GM12891 (cell line): Measurements from ENCODE around the gene KRT84.

ENCODE experiments used
- DNase-seq: peaks from one replicate; pipeline ENCODE4 v3.0.0; 2011; ENCODE audit warnings: low spot score; ENCODE audit not compliant: insufficient read length
- FAIRE-seq: peaks from 2 replicates; lab custom pipeline; 2011; peaks lifted over from hg19 to GRCh38; lab: Jason Lieb, UNC
- PAX5 ChIP-seq: IDR thresholded peaks from 2 replicates; pipeline ENCODE4 v1.6.1; 2011; ENCODE audit warnings: low read length, moderate library complexity, mild to moderate bottlenecking; ENCODE audit not compliant: insufficient read depth, severe bottlenecking
- POLR2A ChIP-seq: IDR thresholded peaks from 2 replicates; pipeline ENCODE4 v1.6.1; 2011; ENCODE audit warnings: low read depth, low read length, control low read depth
- POLR2AphosphoS5 ChIP-seq: IDR thresholded peaks from 2 replicates; pipeline ENCODE4 v1.6.1; 2011; ENCODE audit warnings: low read depth, low read length, control low read depth
- POU2F2 ChIP-seq: IDR thresholded peaks from 2 replicates; pipeline ENCODE4 v1.6.1; 2011; ENCODE audit warnings: low read depth, mild to moderate bottlenecking, control low read depth, low read length, moderate library complexity
- SPI1 ChIP-seq: IDR thresholded peaks from 2 replicates; pipeline ENCODE4 v1.6.1; 2011; ENCODE audit warnings: low read depth, low read length, control low read depth
- TAF1 ChIP-seq: IDR thresholded peaks from 2 replicates; pipeline ENCODE4 v1.6.1; 2011; ENCODE audit warnings: low read depth, low read length, control low read depth

KRT84 gene

DNA sequence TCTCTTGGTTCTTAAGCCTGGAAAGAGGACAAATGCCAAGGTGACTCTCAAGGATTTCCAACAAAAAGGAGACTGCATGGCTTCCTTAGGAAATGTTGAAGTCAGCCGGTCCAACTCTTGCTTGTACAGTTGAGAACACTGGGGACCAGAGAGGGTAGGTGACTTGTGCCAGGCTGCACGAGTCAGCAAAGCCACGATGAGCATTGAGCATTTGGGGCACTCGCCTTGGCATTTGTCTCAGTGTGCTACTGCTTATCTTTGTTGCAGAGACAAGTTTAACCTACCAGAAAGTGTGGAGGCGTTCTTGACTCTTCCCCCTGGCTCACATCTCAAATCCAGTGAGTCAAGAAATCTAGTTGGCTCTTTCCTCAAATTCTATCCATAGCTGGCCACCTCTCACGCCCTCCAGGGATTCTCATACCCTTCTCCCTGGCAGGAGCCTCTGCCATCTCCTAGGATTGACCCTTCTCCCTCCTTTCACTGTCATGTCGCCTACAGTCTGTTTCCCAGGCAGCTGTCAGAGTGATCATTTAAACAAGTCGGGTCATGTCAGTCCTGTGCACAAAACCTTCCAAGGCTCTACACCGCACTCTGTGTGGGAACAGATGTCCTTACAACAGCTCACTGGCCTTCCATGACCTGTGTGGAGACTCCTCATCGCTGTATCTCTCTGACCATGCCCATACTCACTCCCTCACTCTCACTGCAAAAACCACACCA, 47.1 kb downstream of the KRT84 start:
- DNase-seq (no peak), FAIRE-seq (peak; percentile 33)
- no peak for TF ChIP-seq POLR2A
- TF ChIP-seq POU2F2: no peak
- TF ChIP-seq TAF1: no peak

DNA sequence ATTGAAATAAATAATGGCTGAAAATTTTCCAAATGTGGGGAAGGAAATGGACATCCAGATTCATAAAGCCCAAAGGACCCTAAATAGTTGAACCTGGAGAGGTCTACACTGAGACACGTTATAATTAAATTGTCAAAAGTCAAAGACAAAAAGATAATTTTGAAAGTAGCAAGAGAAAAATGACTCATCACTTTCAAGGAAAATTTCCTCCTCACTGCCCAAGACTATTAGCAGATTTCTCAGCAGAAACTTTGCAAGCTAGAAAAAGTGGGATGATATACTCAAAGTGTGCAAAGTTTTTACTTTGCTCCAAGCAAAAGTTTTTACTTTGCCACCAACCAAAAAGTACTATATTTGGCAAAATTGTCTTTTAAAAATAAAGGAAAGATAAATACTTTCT, 48.4 kb downstream of the KRT84 start:
- FAIRE-seq (no peak), DNase-seq (no peak)
- no peak for TF ChIP-seq PAX5
- no peak for TF ChIP-seq POLR2A

DNA sequence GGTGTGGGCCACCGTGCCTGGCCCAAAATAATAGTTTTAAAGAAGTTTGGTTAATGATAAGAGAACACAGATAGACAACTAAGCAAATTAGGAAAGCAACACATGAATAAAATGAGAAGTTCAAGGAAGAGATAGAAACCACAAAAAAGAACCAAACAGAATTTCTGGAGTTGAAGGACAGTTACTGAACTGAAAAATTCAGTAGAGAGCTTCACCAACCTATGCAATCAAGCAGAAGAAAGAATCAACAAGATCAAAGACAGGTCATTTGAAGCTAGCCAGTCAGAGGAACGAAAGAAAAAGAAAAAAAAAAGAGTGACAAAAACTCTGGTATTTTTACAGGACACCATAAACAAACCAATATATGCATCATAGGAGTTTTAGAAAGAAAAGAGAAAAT, 48.8 kb downstream of the KRT84 start:
- TF ChIP-seq SPI1: no peak
- TF ChIP-seq POLR2A: no peak
- FAIRE-seq (no peak), DNase-seq (no peak)

DNA sequence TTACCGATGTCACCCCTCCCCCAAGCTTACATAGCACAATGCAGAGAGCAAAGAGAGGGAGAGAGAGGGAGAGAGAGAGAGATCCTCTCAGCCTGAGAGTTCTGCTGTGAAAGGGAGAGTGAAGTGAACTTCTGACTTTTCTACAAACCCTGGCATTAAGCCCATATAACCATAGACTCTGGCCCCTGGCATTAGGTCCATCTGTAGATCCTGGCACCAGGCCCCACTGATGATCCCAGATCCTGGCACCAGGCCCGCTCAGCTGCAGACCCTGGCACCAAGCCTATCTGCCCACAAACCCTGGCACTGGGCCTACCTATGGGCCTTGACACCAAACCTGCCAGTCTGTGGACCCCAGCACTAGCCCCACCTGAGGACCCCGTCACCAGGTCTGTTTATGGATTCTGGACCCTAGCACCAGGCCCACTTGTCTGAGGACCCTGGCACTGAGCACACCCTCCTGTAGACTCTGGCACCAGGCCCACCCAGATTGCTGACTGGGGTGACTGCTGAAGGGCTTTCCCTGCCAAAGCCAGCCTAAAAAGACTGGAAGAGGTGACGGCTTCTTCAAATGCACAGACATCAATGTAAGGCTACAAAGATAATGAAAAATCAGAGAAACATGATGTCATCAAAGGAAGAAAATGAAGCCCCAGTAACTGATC, 49.7 kb downstream of the KRT84 start:
- TF ChIP-seq PAX5 (no peak), POU2F2 (no peak), POLR2A (no peak), SPI1 (no peak), POLR2AphosphoS5 (no peak), TAF1 (no peak)
- DNase-seq (no peak), FAIRE-seq (no peak)

DNA sequence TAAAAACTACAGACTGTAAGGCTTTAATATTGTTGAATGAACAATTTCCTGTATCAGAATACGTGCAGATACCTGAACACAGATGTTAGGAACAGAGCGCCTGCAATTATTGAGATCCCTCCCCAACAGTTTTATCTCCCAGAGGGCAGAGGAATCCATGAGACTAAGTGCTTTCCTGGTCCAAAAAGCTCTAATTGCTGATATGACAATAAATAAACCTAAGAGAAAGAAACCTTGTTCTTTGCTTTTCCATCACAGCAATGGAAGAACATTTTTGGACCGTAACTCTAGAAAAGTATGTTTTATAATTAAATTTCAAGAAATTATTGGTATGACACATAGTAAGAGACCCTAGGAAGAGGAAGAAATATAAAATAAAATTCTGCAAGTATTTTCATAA, 51.3 kb downstream of the KRT84 start:
- FAIRE-seq (no peak), DNase-seq (no peak)
- no peak for TF ChIP-seq POLR2AphosphoS5
- no peak for TF ChIP-seq POU2F2
- no peak for TF ChIP-seq POLR2A
- no peak for TF ChIP-seq PAX5
- TF ChIP-seq TAF1: no peak
- no peak for TF ChIP-seq SPI1

DNA sequence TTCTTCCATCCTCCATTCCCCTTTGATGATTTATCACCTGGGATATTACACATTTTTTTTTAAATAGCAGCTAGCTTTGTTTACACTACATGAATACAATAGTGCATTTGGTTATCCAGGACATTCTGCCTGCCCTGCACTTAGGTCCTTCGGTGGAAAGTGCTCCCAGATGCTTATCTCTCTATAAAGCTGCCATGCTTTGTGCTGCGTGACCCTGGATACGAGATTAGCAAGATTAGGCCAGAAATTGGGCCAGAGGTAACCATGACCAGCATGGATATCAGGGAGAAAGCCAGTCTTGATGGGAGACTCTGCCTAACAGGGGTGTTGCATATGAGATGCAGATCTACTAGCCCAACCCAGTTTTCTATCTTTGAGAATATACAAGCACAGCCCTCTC, 52.1 kb downstream of the KRT84 start:
- no peak for DNase-seq
- no peak for TF ChIP-seq TAF1
- no peak for TF ChIP-seq POLR2AphosphoS5
- TF ChIP-seq POU2F2: no peak
- TF ChIP-seq POLR2A: no peak
- TF ChIP-seq PAX5: no peak
- no peak for TF ChIP-seq SPI1
- no peak for FAIRE-seq

DNA sequence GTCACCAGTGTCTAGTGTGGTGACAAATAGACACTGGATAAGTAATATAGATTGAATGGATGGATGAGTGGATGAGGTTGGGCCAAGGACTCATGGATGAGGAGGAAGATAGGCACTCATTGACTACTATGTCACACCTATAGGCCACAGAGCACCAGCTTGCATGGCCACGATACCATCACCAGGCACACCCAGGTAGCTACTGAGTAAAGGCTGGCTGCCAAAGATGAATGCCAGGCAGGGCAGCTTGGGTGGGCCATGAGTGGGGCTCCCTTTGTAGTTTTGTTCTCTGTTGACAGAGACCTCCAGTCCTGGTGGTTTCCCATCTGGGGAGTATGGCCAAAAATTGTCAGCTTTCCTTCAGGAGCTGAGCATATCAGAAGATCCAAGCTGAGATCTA, 53.1 kb downstream of the KRT84 start:
- FAIRE-seq (no peak), DNase-seq (no peak)
- no peak for TF ChIP-seq POLR2A
- TF ChIP-seq SPI1: no peak
- TF ChIP-seq PAX5: no peak
- TF ChIP-seq POU2F2: no peak
- TF ChIP-seq TAF1: no peak
- no peak for TF ChIP-seq POLR2AphosphoS5

DNA sequence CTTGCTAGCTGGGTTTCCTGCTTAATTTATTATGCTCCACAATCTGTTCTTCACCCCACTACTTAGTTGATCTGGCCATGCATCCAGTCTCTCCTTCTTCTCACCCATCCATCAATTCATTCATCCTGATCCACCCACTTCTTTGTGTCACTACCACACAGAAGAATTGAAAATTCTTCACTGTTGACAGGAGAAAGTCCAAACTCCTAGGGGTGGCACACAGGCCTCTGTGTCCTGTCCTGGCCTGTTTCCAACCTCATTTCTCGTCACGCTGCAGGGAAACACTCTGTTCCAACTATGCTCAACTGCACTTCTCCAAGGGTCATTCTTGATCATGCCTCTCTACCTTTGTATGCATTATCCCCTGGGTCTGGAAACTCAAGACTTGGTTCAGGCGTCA, 53.6 kb downstream of the KRT84 start:
- TF ChIP-seq POU2F2: no peak
- TF ChIP-seq POLR2AphosphoS5: no peak
- no peak for TF ChIP-seq POLR2A
- TF ChIP-seq TAF1: no peak
- no peak for TF ChIP-seq PAX5
- no peak for TF ChIP-seq SPI1
- FAIRE-seq (no peak), DNase-seq (no peak)

DNA sequence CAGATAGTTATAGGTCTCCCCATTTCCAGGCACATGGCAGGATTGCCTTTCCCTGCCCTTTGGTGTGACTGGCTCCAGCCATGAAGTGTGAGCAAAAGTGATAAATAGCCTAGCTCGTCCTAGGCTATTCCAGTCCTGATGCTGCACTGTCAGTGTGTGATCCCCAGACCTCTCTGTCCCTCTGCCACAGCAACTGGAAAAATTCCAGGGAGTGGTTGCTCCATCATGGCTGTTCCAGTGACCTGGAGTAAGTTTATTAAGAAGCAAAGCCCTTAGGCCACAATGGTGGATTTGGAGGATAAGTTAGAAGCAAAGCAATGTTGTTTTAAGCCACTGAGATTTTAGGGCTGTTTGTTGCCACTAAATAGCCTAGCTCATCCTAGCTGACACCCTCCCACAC, 54.4 kb downstream of the KRT84 start:
- FAIRE-seq (no peak), DNase-seq (no peak)

More for the DNA sequence above, 54.4 kb downstream of the KRT84 start:
- TF ChIP-seq PAX5: no peak
- no peak for TF ChIP-seq TAF1
- TF ChIP-seq POLR2A: no peak
- TF ChIP-seq POLR2AphosphoS5: no peak
- no peak for TF ChIP-seq POU2F2
- no peak for TF ChIP-seq SPI1
